Stimulated activated CD8-positive, alpha-beta memory T cell treated with anti-CD3 and anti-CD28 coated beads, Interleukin-12 subunit alpha, Interleukin-12 subunit beta, amount 100 ng/mL, for 1 hour (primary cell): ENCODE measurements around the gene EXPH5.
A peak's percentile ranks its signal among the peaks of the same experiment; 100 is the strongest.

Experiments
- DNase-seq: peaks from one replicate; pipeline ENCODE4 v3.0.0-alpha.2; 2020; ENCODE audit warnings: low read depth

Gene EXPH5

GRCh38 chr11:108518581-108518980 lies 75.0 kb downstream of the EXPH5 start:
- no peak for DNase-seq

DNA sequence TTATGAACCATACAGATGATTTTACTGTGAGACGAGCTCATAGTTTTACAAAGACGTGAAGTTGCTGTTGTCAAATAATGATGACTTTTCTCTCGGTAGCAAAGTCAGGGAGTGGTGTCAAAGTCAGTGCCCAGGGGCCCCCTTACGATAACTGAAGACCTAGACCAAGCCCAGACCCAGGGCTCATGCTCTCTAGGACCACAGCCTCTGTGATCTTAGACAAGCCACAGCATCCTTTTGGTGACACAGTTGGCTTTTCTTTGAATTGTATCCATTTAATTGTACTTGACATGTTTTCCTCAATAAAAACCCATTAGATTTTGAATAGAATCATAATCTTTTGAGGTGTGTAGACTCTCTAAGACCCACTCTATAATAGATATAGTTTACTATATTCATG lies 77.4 kb downstream of the EXPH5 start:
- DNase-seq = no peak

DNA sequence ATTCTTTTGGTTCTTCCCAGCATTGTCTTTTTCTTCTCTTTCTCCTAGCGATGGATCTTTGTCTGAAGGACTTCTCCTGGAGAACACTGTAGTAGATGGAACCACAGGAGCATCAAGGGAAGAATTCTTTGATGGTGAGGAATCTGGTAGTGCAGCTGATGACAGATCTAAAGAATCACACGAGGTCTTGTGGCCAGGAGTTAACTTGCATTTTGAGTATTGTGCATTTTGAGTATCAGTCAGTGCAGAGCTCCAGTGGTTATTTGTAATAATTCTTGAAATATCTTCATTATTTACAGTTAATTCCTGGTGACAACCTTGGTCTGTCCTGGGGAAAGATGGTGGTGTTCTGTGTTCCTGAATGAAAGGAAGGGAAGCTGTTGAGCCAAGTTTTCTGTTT lies 80.9 kb downstream of the EXPH5 start:
- DNase-seq = no peak

DNA sequence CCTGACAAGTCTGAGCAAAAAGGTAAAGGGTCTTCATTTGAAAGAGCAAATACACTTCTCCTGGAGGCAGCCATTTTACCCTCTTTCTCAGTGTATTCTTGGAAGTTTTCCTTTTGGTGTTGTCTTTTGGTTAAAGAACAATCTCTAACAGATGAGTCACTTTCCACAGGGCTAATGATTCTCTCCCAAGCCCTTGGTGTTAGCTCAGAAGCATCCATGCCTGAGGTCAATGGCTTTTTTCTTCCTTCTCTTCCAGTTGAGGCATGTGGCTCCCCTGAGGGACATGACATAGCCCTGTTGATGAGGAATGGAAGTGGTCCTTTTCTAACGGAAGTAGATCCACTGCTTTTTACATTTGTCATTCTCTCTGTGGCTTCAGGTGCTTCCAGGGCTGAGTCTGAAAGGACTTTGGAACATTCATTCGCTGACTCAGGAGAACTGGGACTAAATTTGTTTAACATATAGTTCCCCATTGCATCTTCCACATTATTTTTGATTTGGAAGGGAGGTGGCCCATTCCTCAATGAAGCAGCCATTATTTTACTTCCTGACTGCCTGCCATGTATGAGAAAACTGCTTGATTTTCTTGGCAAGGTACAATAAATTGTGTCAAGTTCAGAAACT lies 81.6 kb downstream of the EXPH5 start:
- no peak for DNase-seq

DNA sequence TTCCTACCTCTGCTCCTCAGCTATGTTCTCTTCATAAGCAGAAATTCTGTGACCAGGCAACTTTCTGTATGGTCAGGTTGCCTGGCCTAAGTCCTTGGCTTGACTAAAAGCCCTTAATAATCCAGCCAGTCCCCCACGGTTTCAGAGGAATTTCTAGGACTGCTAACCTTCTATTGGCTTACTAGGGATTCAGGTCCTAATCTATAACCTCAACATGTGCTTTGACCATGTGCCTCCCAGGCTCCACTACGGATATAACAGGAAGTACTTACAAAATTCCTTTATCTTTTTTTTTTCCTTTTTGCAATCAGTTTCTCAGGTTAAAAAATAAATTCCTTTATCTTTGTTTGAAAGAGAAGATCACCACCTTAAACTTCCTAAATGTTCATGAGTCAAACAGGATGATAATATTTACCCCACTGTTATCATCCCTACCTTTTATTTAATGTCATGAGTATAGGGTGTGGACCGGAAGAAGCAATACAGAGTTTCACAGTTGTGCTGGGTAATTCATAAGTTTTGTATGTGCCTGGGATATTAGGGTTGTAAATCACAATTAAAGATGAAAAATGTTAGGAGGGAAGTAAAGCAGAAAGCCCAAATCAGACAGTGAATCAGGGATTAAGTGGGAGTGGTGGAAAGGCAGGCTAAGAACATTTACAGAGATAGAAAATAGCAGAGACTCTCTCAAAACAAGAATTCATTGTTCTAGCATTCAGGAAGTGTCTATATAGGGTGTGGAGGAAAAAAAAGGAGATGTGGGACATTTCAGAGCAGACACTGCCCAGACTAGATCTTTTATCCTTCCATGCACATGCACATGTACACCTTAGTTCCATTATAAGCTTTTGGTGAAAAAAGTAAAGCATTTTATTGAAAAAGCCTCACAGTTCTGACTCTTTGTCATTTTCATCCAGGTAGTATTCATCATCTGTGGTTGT lies 84.6 kb downstream of the EXPH5 start:
- DNase-seq = no peak

DNA sequence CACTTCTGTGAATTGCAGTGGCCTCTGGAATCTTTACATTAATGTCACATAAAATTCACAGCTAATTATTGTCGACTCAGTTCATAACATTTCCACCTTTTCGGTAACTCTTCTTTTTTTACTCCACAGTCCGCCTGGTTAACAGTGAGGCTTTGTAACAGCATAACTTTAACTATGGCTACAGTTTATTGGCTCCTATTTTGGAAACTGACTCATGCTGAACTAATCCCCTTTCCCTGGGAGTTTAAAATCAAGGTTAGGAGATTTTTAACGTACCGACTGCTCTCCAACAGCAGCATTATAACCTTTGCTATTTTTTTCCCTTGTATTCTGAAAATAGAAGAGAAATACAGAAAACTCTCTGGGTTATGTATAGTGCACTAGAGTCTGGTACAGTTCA lies 92.2 kb downstream of the EXPH5 start:
- no peak for DNase-seq

DNA sequence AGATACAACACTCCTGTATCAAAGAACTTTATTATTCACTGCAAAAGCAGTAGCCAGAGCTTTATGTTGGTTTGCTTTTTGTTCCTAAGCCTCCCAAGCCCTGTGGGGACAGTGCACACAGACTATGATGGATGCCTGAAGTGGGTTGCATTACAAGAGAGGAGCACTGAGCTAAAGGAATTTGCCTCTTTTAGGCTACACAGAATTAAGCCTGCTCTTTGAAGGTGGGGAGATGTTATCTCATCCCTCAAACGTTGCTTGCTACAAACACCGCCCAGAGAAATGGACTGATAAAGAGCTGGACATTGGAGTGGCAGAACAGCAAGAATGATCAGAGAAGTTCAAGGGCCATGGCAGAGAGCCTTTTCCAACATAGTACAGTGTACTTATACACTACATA lies 92.8 kb downstream of the EXPH5 start:
- no peak for DNase-seq

GRCh38 chr11:108500169-108500568 lies 93.4 kb downstream of the EXPH5 start:
- DNase-seq = no peak

- DNase-seq = no peak
These were observed 94.7 kb downstream of the EXPH5 start for GRCh38 chr11:108498816-108499408.

DNA sequence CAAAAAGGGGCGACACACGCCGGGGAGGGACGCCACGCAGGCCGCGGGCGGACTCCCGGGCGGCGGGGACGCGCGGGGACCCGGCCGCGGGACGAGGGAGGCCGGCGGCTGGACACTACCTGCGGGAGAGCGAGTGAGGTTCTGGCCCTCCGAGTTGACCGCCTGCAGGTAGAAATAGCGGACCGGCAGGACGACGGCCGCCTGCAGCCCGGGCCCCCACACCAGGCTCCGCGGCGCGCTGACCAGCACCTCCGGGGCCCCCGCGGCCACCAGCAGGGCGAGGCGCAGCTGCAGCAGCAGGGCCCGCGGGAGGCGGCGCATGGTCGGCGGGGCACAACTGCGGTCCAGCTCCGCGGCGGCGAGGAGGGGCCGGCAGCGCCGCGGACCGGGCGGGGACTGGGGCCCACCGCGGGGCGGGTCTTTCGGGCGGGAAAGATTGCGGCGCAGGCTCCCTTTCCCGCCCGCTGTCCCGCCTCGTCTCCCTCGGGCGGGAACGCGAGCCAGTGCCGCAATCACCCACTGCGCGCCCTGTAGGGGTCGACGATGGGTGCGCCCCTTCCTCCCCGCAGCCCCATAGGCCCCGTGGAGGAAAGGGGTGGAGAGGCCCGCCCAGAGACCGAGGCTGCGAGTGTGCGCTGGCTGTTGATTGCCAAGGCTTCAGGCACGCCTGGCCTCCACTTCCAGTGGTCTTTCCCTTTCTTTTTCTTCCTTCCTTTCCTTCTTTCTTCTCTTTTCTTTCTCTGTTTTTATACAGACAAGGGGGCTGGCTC lies 95.3 kb downstream of the EXPH5 start, which contains the start of gene POGLUT3:
TSS of gene POGLUT3 (minus strand) at position 339 of the 770 bp plus-strand sequence. CDS start at position 321, 18 bp downstream.
- no peak for DNase-seq

DNA sequence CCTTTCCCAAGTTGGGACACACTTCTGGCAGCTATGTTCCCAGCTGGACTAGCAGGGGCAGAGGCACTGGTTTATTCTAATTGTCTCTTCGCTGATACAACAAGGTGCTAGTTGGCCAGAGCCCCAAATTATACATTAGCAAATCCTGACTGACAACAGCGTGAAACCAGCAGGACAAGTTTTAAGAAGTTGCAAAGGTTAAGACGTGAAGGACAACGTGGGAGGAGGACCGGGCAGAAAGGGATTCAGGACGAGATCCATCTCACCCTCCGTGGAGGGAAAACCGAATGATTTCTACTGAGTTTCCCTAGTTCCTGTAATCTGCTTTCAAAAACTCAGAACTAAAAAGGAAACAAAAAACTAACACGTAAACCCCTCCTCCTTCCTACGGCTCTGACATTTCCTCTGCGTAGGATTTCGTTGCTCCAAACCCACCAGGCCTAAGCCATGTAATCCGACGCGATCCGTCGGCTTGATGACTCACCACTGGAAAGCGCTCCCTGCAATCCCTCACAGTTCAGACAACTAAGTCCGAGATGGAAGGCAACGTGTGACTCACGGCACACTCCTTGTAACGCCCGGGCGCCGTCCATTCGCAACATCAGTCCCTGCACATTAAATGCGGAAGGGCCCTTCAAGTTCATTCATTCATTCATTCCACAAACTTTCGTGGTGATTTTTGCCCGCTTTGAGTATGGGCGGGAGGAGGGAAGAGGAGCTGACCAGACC lies 96.1 kb downstream of the EXPH5 start:
- DNase-seq = peak; percentile 42

DNA sequence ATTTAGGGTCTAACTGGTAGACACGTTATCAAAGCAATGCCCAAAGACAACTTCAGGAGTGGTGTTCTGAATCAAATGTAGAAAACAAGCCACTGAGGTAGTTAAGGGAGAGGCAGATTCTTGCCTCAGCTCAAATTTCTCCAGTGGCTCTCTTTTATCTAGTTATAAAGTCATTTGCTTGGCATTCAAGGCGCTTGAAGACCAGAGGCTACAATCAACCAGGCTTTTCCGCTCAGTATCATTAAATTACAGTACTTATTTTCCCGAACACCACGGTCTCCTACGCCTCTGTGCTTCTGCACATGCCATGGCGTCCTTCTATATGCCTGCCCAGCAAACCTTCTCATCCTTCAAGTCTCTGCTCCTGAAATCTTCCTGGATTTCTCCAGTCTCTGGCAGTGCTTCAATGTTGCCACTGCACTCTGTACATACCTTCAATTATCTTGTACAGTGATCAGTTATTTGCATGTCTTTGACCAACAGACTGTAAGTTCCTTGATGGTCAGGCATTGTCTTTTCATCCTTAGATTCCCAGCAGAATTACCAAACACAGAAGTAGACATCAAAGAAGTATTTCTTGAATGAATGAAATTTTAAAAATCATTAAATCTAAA lies 96.8 kb downstream of the EXPH5 start:
- DNase-seq = no peak

DNA sequence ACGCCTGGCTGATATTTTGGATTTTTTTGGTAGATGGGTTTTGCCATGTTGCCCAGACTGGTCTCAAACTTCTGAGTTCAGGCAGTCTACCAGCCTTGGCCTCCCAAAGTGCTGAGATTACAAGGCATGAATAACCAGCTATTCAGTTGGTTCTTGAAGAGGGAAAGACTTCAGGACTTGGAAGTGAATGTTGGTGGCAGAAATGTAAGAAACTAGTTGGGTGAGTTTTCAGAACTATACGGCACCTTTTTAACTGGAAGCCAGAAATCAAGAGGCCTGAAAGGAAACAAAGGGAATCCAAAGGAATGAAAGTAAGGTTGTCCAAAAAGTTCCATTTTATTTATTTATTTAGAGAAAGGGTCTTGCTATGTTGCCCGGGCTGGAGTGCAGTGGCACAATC lies 98.2 kb downstream of the EXPH5 start:
- no peak for DNase-seq

DNA sequence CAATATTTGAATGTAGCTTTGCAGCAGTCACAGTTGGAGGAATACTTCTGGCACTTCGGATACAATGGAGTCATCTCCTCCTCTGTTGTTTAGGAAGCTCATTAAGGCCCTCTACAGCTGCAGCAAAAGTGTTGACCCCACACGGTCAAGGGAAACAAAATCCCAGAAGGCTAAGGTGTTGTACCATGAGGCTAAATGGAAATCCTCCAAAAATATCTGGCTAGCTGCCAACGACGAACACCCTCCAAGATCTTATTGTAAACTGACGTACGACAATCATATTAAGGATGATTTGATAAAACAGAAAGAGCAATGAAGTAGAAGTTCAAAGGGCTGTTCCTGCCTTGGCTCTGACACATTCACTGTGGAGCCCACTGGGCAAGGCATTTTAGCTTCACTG lies 99.4 kb downstream of the EXPH5 start:
- no peak for DNase-seq

- DNase-seq = no peak
These were observed 101.6 kb downstream of the EXPH5 start for GRCh38 chr11:108491936-108492335.

DNA sequence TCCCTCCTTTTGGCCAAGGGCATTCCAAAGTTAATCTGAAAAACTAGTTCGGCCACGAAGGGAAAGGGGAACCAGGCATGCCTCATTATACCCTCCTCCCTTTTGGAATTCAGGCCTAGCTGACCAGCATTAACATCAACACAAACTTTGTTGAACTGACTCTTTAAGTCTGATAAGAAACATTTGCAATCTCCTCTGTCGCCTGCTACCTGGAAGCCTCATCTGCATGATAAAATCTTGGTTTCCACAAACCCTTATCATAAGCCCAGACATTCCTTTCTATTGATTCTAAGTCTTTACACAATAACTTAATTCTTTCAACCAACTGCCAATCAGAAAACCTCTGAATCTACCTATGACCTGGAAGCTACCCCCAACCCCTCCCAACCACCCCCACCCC lies 106.7 kb downstream of the EXPH5 start:
- no peak for DNase-seq

- DNase-seq = no peak
These were observed 107.2 kb downstream of the EXPH5 start for GRCh38 chr11:108486331-108486730.

- no peak for DNase-seq
These were observed 110.4 kb downstream of the EXPH5 start for GRCh38 chr11:108483163-108483562.

- no peak for DNase-seq
These were observed 118.7 kb downstream of the EXPH5 start for GRCh38 chr11:108474664-108475463.

GRCh38 chr11:108472681-108473080 lies 120.9 kb downstream of the EXPH5 start:
- no peak for DNase-seq
